Fibroblast of mammary gland (primary cell): ENCODE results near the gene ROBO2.

Experiments used
- DNase-seq: peaks from one replicate; pipeline ENCODE4 v3.0.0-alpha.2; 2010; ENCODE audit warnings: low read depth
- H3K4me3 ChIP-seq: 2 replicates; pipeline ENCODE4 v1.5.1; 2011; ENCODE audit warnings: low read depth, mild to moderate bottlenecking, low read length, moderate library complexity; ENCODE audit not compliant: control insufficient read depth
- CTCF ChIP-seq: conservative IDR thresholded peaks from 2 replicates; pipeline ENCODE4 v1.5.1; 2011; ENCODE audit warnings: low read depth, low read length, inconsistent platforms; ENCODE audit not compliant: control insufficient read depth, insufficient read depth

ROBO2 gene

GRCh38 chr3:77271711-77272110 lies 231.8 kb downstream of the ROBO2 start:
- TF ChIP-seq CTCF: no peak
- no peak for DNase-seq

GRCh38 chr3:77279276-77279675 lies 239.4 kb downstream of the ROBO2 start:
- no peak overlapping the region for H3K4me3 ChIP-seq
- DNase-seq: no peak
- no peak for TF ChIP-seq CTCF

More at GRCh38 chr3:77271711-77272110, 231.8 kb downstream of the ROBO2 start:
- H3K4me3 ChIP-seq: no peak overlapping the region

GRCh38 chr3:77281721-77282120 lies 241.8 kb downstream of the ROBO2 start:
- no peak for DNase-seq
- no peak overlapping the region for H3K4me3 ChIP-seq
- TF ChIP-seq CTCF: no peak

GRCh38 chr3:77283108-77283507 lies 243.2 kb downstream of the ROBO2 start:
- TF ChIP-seq CTCF: no peak
- DNase-seq: no peak
- no peak overlapping the region for H3K4me3 ChIP-seq

GRCh38 chr3:77288348-77288747 lies 248.4 kb downstream of the ROBO2 start:
- no peak for DNase-seq
- no peak overlapping the region for H3K4me3 ChIP-seq
- TF ChIP-seq CTCF: no peak

GRCh38 chr3:77296527-77296926 lies 256.6 kb downstream of the ROBO2 start:
- DNase-seq: no peak
- no peak overlapping the region for H3K4me3 ChIP-seq
- no peak for TF ChIP-seq CTCF

- no peak for DNase-seq
- no peak for TF ChIP-seq CTCF
- H3K4me3 ChIP-seq: no peak overlapping the region
Measured at GRCh38 chr3:77298417-77298816, 258.5 kb downstream of the ROBO2 start.
